Thyroid gland (tissue), 4 donors: ENCODE data around the gene GRIN3A.

Source experiments
- CTCF ChIP-seq, 6 experiments: fragments of 200-600 bp in 3 of 6; fragments of 450-650 bp in 3 of 6; sonication (generic) in 3 of 6; IDR thresholded peaks; one replicate each; pipeline ENCODE4 v1.5.1; 2016 to 2019; ENCODE audit warnings: antibody characterized with exemption in 6 of 6, mild to moderate bottlenecking in 2 of 6, inconsistent platforms in 1 of 6, moderate library complexity in 1 of 6
- POLR2A ChIP-seq, 2 donors: fragments of 450-650 bp; IDR thresholded peaks; one replicate each; pipeline ENCODE4 v1.6.1; 2017; ENCODE audit warnings: antibody characterized with exemption in 2 of 2, mild to moderate bottlenecking in 2 of 2, moderate library complexity in 1 of 2

DNA sequence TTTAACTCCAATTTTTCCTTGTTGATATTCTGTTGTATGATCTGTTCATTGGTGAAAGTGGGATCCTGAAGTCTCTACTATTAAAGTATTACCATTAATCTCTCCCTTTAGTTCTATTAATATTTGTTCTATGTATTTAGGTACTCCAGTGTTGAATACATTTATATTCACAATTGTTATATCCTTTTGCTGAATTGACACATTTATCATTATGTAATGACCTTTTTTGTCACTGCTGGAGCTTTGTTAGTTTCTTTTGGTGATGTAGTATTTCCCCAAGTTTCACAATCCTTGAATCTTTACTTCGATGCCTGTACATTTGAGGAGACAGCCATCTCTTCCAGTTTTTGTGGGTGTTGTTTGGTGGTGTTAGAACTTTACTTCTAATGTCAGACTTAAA, 90.0 kb downstream of the GRIN3A start:
- no peak for TF ChIP-seq CTCF (IDR thresholded peaks at IDR 0.05)
- TF ChIP-seq POLR2A (IDR thresholded peaks at IDR 0.05) = no peak
